HEK293T (cell line): Measurements from ENCODE around the gene HSPA12A.

ENCODE experiments used
- CTCF ChIA-PET: fragments of 350-600 bp; formaldehyde crosslinking; extraction: SDS; loops from one replicate; lab custom pipeline; 2021; ENCODE audit warnings: antibody characterized with exemption, inconsistent platforms; lab: Yijun Ruan, JAX
- POLR2A ChIA-PET: fragments of 350-600 bp; formaldehyde crosslinking; extraction: SDS; loops from one replicate; lab custom pipeline; 2020; ENCODE audit warnings: antibody characterized with exemption, inconsistent platforms; lab: Yijun Ruan, JAX
- DNase-seq: peaks from one replicate; pipeline ENCODE4 v3.0.0; 2012; ENCODE audit warnings: mixed read lengths; ENCODE audit errors: extremely low spot score
- ARNT ChIP-seq: fragments of 450-650 bp; IDR thresholded peaks from 2 replicates; pipeline ENCODE4 v1.6.1; 2017; ENCODE audit warnings: mild to moderate bottlenecking
- BHLHE40 ChIP-seq: fragments of 450-650 bp; IDR thresholded peaks from 2 replicates; pipeline ENCODE4 v1.6.1; 2016; ENCODE audit warnings: mild to moderate bottlenecking, moderate library complexity, borderline replicate concordance
- CTBP1 ChIP-seq: fragments of 450-650 bp; IDR thresholded peaks from 2 replicates; pipeline ENCODE4 v1.6.1; 2016; ENCODE audit warnings: borderline replicate concordance
- ELF4 ChIP-seq: fragments of 450-650 bp; IDR thresholded peaks from 2 replicates; pipeline ENCODE4 v1.6.1; 2017; ENCODE audit warnings: antibody characterized with exemption
- FOXA1 ChIP-seq: fragments of 450-650 bp; IDR thresholded peaks from 2 replicates; pipeline ENCODE4 v1.6.1; 2016; ENCODE audit warnings: mild to moderate bottlenecking
- FOXK2 ChIP-seq: fragments of 450-650 bp; IDR thresholded peaks from 2 replicates; pipeline ENCODE4 v1.6.1; 2016; ENCODE audit warnings: mild to moderate bottlenecking
- FOXM1 ChIP-seq: fragments of 450-650 bp; IDR thresholded peaks from 2 replicates; pipeline ENCODE4 v1.6.1; 2017; ENCODE audit warnings: mild to moderate bottlenecking, borderline replicate concordance
- HDGF ChIP-seq: fragments of 450-650 bp; IDR thresholded peaks from 2 replicates; pipeline ENCODE4 v1.6.1; 2017; ENCODE audit warnings: antibody characterized with exemption, borderline replicate concordance
- L3MBTL2 ChIP-seq: fragments of 450-650 bp; conservative IDR thresholded peaks from 2 replicates; pipeline ENCODE4 v1.6.1; 2016; ENCODE audit warnings: mild to moderate bottlenecking
- LEF1 ChIP-seq: fragments of 450-650 bp; IDR thresholded peaks from 2 replicates; pipeline ENCODE4 v1.6.1; 2017; ENCODE audit warnings: mild to moderate bottlenecking, borderline replicate concordance
- NFRKB ChIP-seq: fragments of 450-650 bp; IDR thresholded peaks from 2 replicates; pipeline ENCODE4 v1.6.1; 2016; ENCODE audit warnings: mild to moderate bottlenecking, moderate library complexity
- PKNOX1 ChIP-seq: fragments of 450-650 bp; IDR thresholded peaks from 2 replicates; pipeline ENCODE4 v1.6.1; 2016
- SP1 ChIP-seq: fragments of 450-650 bp; IDR thresholded peaks from 2 replicates; pipeline ENCODE4 v1.6.1; 2017
- SUZ12 ChIP-seq: fragments of 450-650 bp; IDR thresholded peaks from 2 replicates; pipeline ENCODE4 v1.6.1; 2016; ENCODE audit warnings: mild to moderate bottlenecking
- TARDBP ChIP-seq: fragments of 450-650 bp; IDR thresholded peaks from 2 replicates; pipeline ENCODE4 v1.6.1; 2016
- ZNF384 ChIP-seq: fragments of 450-650 bp; IDR thresholded peaks from 2 replicates; pipeline ENCODE4 v1.6.1; 2016

The HSPA12A gene

DNA sequence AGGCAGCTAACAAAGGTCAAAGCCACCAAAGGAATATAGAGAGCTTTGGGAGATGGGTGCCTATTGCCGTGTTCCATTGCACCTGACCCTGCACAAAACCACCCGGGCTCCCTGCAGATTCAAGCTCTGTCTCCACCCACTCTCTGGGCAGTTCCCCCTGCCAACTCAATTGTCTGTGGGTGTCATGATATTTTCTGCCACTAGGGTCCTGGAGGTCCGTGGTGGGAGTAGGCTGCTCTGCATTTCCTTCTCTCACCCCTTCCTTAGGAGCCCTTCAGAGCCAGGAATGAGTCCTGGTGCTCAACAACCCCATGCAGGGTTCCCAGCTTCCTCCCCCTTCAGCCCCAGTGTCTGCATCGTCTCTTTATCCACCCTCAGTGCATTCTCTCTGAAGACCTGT, 87.5 kb downstream of the HSPA12A start:
- no peak for TF ChIP-seq NFRKB
- TF ChIP-seq SUZ12: no peak
- no peak for TF ChIP-seq PKNOX1
- TF ChIP-seq CTBP1: no peak
- TF ChIP-seq TARDBP: no peak
- no peak for TF ChIP-seq FOXK2
- no peak for TF ChIP-seq LEF1
- no peak for TF ChIP-seq BHLHE40
- no peak for TF ChIP-seq ELF4
- TF ChIP-seq ARNT: no peak
- no peak for TF ChIP-seq SP1
- no peak for TF ChIP-seq HDGF
- no peak for TF ChIP-seq FOXA1
- no peak for TF ChIP-seq L3MBTL2
- POLR2A ChIA-PET: no interaction called here
- CTCF ChIA-PET: interaction anchor here (0.7 to 1.3 kb wide), 6 partner anchors 9 to 133 kb away, joined by 3 to 5 read pairs (median 3); no protein-coding TSS in a partner anchor

DNA sequence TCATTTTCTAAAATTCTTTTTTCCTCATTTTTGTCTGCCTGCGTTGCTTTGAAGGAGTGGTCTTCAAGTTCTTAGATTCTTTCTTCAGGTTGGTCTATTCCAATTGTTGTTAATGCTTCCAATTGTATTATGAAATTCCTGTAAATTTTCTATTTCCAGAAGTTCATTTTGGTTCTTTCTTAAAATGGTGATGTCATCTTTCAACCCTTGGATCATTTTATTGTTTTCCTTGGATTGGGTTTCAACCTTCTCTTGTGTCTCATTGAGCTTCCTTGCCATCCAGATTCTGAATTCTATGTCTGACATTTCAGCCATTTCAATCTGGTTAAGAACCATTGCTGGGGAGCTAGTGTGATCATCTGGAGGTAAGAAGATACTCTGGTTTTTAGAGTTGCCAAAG, 88.5 kb downstream of the HSPA12A start:
- no peak for DNase-seq
- ChIA-PET POLR2A (no interaction called here), CTCF (no interaction called here)
- no peak for TF ChIP-seq FOXA1
- no peak for TF ChIP-seq ARNT
- no peak for TF ChIP-seq ZNF384
- no peak for TF ChIP-seq CTBP1
- TF ChIP-seq SUZ12: no peak
- no peak for TF ChIP-seq ELF4
- no peak for TF ChIP-seq L3MBTL2
- TF ChIP-seq SP1: no peak
- no peak for TF ChIP-seq FOXK2
- TF ChIP-seq TARDBP: no peak
- TF ChIP-seq BHLHE40: no peak
- no peak for TF ChIP-seq PKNOX1
- no peak for TF ChIP-seq HDGF
- no peak for TF ChIP-seq FOXM1
- no peak for TF ChIP-seq NFRKB

More for the DNA sequence above, 87.5 kb downstream of the HSPA12A start:
- peak; percentile 75 for DNase-seq

- no peak for DNase-seq
- TF ChIP-seq CTBP1 (no peak), L3MBTL2 (no peak), FOXK2 (no peak), SP1 (no peak), ELF4 (no peak), BHLHE40 (no peak), ZNF384 (no peak)
- CTCF ChIA-PET: no interaction called here
- POLR2A ChIA-PET: no interaction called here
Observed at GRCh38 chr10:116648903-116649302, 93.5 kb downstream of the HSPA12A start.

DNA sequence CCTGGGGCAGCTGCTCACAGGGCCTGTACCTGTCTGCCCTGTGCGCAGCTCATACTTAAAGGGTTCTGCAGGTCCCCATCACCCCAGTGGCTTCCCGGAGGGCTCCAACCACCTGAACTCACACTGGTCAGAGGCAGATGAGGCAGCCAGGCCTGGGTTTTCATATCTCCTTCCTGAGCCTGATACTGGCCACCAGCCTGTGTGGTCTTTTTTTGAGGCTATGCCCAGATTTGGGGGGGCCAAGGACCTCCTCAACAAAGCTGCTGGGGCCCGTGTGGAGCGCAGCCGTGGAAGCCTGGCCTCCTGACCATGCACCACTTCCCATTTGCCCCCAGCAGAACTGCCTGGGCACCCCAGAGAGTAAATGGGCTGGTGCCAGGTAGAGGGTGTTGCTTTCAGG, 95.9 kb downstream of the HSPA12A start:
- POLR2A ChIA-PET: no interaction called here
- DNase-seq: no peak
- CTCF ChIA-PET: interaction anchor here (1.2 kb wide), 1 partner anchor 8 kb away, joined by 3 read pairs; no protein-coding TSS in a partner anchor
- TF ChIP-seq SP1 (no peak), TARDBP (no peak), ELF4 (no peak), NFRKB (no peak), PKNOX1 (no peak), FOXM1 (no peak), HDGF (no peak), ZNF384 (no peak), ARNT (no peak), FOXA1 (no peak), LEF1 (no peak), BHLHE40 (no peak), FOXK2 (no peak), CTBP1 (no peak)

- CTCF ChIA-PET: no interaction called here
Observed at GRCh38 chr10:116637830-116638229, 104.5 kb downstream of the HSPA12A start.

More at GRCh38 chr10:116637830-116638229, 104.5 kb downstream of the HSPA12A start:
- no peak for TF ChIP-seq SP1
- no peak for TF ChIP-seq FOXM1
- TF ChIP-seq FOXA1: no peak
- TF ChIP-seq PKNOX1: no peak
- no peak for TF ChIP-seq HDGF
- no peak for TF ChIP-seq ZNF384
- TF ChIP-seq NFRKB: no peak
- TF ChIP-seq TARDBP: no peak
- TF ChIP-seq CTBP1: no peak
- no peak for TF ChIP-seq ELF4
- no peak for TF ChIP-seq LEF1
- DNase-seq: no peak
- POLR2A ChIA-PET: no interaction called here
